RCC 7860 (cell line): ENCODE data around the gene REEP6.
"Not testable (repeated sequence)": the region's sequence is repeated elsewhere in the genome, so short reads cannot be mapped to it uniquely, and the experiment has no call there.

Experiments
- DNase-seq: peaks from one replicate; pipeline ENCODE4 v3.0.0-alpha.2; 2015; ENCODE audit warnings: low spot score
- FAIRE-seq: peaks from 2 replicates; lab custom pipeline; 2012; peaks lifted over from hg19 to GRCh38; lab: Jason Lieb, UNC

Gene REEP6

GRCh38 chr19:1488282-1488601, 2.7 kb upstream of the REEP6 start:
- no peak for DNase-seq
- FAIRE-seq = no peak

- no peak for DNase-seq
- no peak for FAIRE-seq
These were observed 1.3 kb upstream of the REEP6 start for GRCh38 chr19:1489463-1490310.

- peak; percentile 94 for FAIRE-seq
- DNase-seq = peak; percentile 96
These were observed 469 bp upstream of the REEP6 start, which contains the start of gene PCSK4 for GRCh38 chr19:1490311-1491113. TSS of gene PCSK4 (minus strand) at chr19:1490350. CDS start at chr19:1490346, 4 bp downstream.

GRCh38 chr19:1491849-1492170, 829 bp downstream of the REEP6 start:
- FAIRE-seq = no peak

GRCh38 chr19:1492474-1493006, 1.6 kb downstream of the REEP6 start:
- no peak for DNase-seq
- no peak for FAIRE-seq

More at GRCh38 chr19:1491849-1492170, 829 bp downstream of the REEP6 start:
- DNase-seq = no peak

- DNase-seq (no peak), FAIRE-seq (no peak)
These were observed 3.3 kb downstream of the REEP6 start for GRCh38 chr19:1494115-1494815.

GRCh38 chr19:1495051-1495798, 4.2 kb downstream of the REEP6 start:
- FAIRE-seq (no peak), DNase-seq (no peak)

GRCh38 chr19:1495799-1496713, 5.1 kb downstream of the REEP6 start:
- FAIRE-seq (no peak), DNase-seq (no peak)

GRCh38 chr19:1496714-1497577, 6.0 kb downstream of the REEP6 start:
- FAIRE-seq = no peak

GRCh38 chr19:1497578-1498235, 6.7 kb downstream of the REEP6 start:
- no peak for FAIRE-seq
- DNase-seq = no peak

More at GRCh38 chr19:1496714-1497577, 6.0 kb downstream of the REEP6 start:
- DNase-seq = no peak

GRCh38 chr19:1499231-1499630, 8.2 kb downstream of the REEP6 start:
- not testable (repeated sequence) for DNase-seq, FAIRE-seq

GRCh38 chr19:1501200-1501595, 10.2 kb downstream of the REEP6 start:
- no peak for FAIRE-seq

GRCh38 chr19:1502433-1503088, 11.6 kb downstream of the REEP6 start:
- FAIRE-seq (no peak), DNase-seq (no peak)

More at GRCh38 chr19:1501200-1501595, 10.2 kb downstream of the REEP6 start:
- DNase-seq = no peak

GRCh38 chr19:1503089-1503924, 12.3 kb downstream of the REEP6 start:
- no peak for FAIRE-seq
- DNase-seq = no peak

- DNase-seq (no peak), FAIRE-seq (no peak)
These were observed 13.2 kb downstream of the REEP6 start for GRCh38 chr19:1503925-1504773.

GRCh38 chr19:1505012-1505411, 14.0 kb downstream of the REEP6 start:
- DNase-seq (no peak), FAIRE-seq (no peak)
